ENCODE data around the gene AKR1B1. TPM values are rescaled to one million over a fixed set of nuclear protein-coding genes. Genes with fewer than 3 reads are reported as not detected.

AKR1B1 gene
- total RNA-seq, 1 experiment from 2014 or later: 1.6 TPM

- H3K9me3 ChIP-seq (ENCODE audit: low read length): no peaks in the 10 kb centered on the region
- H4K20me1 ChIP-seq (ENCODE audit: low read length): no peaks in the 10 kb centered on the region
- CTCF ChIA-PET: no interaction called here
- H3K27me3 ChIP-seq (ENCODE audit: low read length): no peaks in the 10 kb centered on the region
- POLR2A ChIA-PET (ENCODE audit: unreplicated experiment): no interaction called here
- no peak overlapping the region for H2AFZ ChIP-seq (ENCODE audit: low read length)
- no peak overlapping the region for H3K9ac ChIP-seq (ENCODE audit: low read length)
- no peaks in the 10 kb centered on the region for H3F3A ChIP-seq (ENCODE audit: low read length, unreplicated experiment)
- no peaks in the 10 kb centered on the region for H3K79me2 ChIP-seq (ENCODE audit: low read length)
- intact Hi-C loops (cut with micrococcal nuclease): no loop called here
- TF ChIP-seq EZH2 (IDR thresholded peaks at IDR 0.05; ENCODE audit: low read length, unreplicated experiment) (no peak), EZH2phosphoT487 (IDR thresholded peaks at IDR 0.05; ENCODE audit: borderline replicate concordance, low read length) (no peak), CTCF (conservative IDR thresholded peaks at IDR 0.05; ENCODE audit: low read depth, low read length) (no peak)
- no peaks in the 10 kb centered on the region for H3K36me3 ChIP-seq (ENCODE audit: low read depth, low read length)
- H3K4me1 ChIP-seq (ENCODE audit: insufficient read depth, low read length): peaks cover 11% of the 10 kb centered on the region
- BruUV-seq (replicated peaks): no TSS peak
- ATAC-seq (no peak), DNase-seq (no peak)
- no peak overlapping the region for H3K4me2 ChIP-seq (ENCODE audit: low read length)
- H3K27ac ChIP-seq (ENCODE audit: low read length): no peak overlapping the region
- no peaks in the 10 kb centered on the region for H3K9me2 ChIP-seq (replicated peaks; ENCODE audit: low read length)
- no peak overlapping the region for H3K4me3 ChIP-seq (ENCODE audit: low read length)
Measured at GRCh38 chr7:134463751-134464150, 4.9 kb upstream of the AKR1B1 start.

GRCh38 chr7:134462337-134462925 lies 3.5 kb upstream of the AKR1B1 start:
- Histone ChIP-seq H3F3A (ENCODE audit: low read length, unreplicated experiment) (no peaks in the 10 kb centered on the region), H3K4me1 (ENCODE audit: insufficient read depth, low read length) (peaks cover 11% of the 10 kb centered on the region), H3K4me3 (ENCODE audit: low read length) (no peak overlapping the region), H4K20me1 (ENCODE audit: low read length) (no peaks in the 10 kb centered on the region), H3K4me2 (ENCODE audit: low read length) (no peak overlapping the region), H2AFZ (ENCODE audit: low read length) (no peak overlapping the region), H3K27me3 (ENCODE audit: low read length) (no peaks in the 10 kb centered on the region), H3K9me2 (replicated peaks; ENCODE audit: low read length) (no peaks in the 10 kb centered on the region), H3K9me3 (ENCODE audit: low read length) (no peaks in the 10 kb centered on the region), H3K27ac (ENCODE audit: low read length) (no peak overlapping the region), H3K9ac (ENCODE audit: low read length) (no peak overlapping the region), H3K79me2 (ENCODE audit: low read length) (no peaks in the 10 kb centered on the region), H3K36me3 (ENCODE audit: low read depth, low read length) (no peaks in the 10 kb centered on the region)
- ATAC-seq (peak; percentile 79), DNase-seq (peak; percentile 85)
- intact Hi-C loops (cut with micrococcal nuclease): no loop called here
- no TSS peak for BruUV-seq (replicated peaks)
- CTCF ChIA-PET: no interaction called here
- POLR2A ChIA-PET (ENCODE audit: unreplicated experiment): no interaction called here
- TF ChIP-seq CTCF (conservative IDR thresholded peaks at IDR 0.05; ENCODE audit: low read depth, low read length) (no peak), EZH2 (IDR thresholded peaks at IDR 0.05; ENCODE audit: low read length, unreplicated experiment) (no peak), EZH2phosphoT487 (IDR thresholded peaks at IDR 0.05; ENCODE audit: borderline replicate concordance, low read length) (no peak)

- Histone ChIP-seq H3K9me2 (replicated peaks; ENCODE audit: low read length) (no peaks in the 10 kb centered on the region), H3K4me1 (ENCODE audit: insufficient read depth, low read length) (peaks cover 11% of the 10 kb centered on the region), H2AFZ (ENCODE audit: low read length) (no peak overlapping the region), H3F3A (ENCODE audit: low read length, unreplicated experiment) (no peaks in the 10 kb centered on the region), H3K79me2 (ENCODE audit: low read length) (no peaks in the 10 kb centered on the region), H3K27me3 (ENCODE audit: low read length) (no peaks in the 10 kb centered on the region), H3K4me3 (ENCODE audit: low read length) (no peak overlapping the region), H3K27ac (ENCODE audit: low read length) (no peak overlapping the region), H3K9ac (ENCODE audit: low read length) (no peak overlapping the region), H3K9me3 (ENCODE audit: low read length) (no peaks in the 10 kb centered on the region), H3K36me3 (ENCODE audit: low read depth, low read length) (no peaks in the 10 kb centered on the region), H4K20me1 (ENCODE audit: low read length) (no peaks in the 10 kb centered on the region), H3K4me2 (ENCODE audit: low read length) (no peak overlapping the region)
- DNase-seq: no peak
- TF ChIP-seq EZH2 (IDR thresholded peaks at IDR 0.05; ENCODE audit: low read length, unreplicated experiment) (no peak), CTCF (conservative IDR thresholded peaks at IDR 0.05; ENCODE audit: low read depth, low read length) (no peak), EZH2phosphoT487 (IDR thresholded peaks at IDR 0.05; ENCODE audit: borderline replicate concordance, low read length) (no peak)
- intact Hi-C loops (cut with micrococcal nuclease): no loop called here
- POLR2A ChIA-PET (ENCODE audit: unreplicated experiment): no interaction called here
- peak; percentile 24; the same call in 1 of the 2 replicates for ATAC-seq
- CTCF ChIA-PET: no interaction called here
- no TSS peak for BruUV-seq (replicated peaks)
Measured at GRCh38 chr7:134461916-134462315, 3.0 kb upstream of the AKR1B1 start.
